GM18520 (cell line): ENCODE data around the gene SHE.

Source experiments
- ATAC-seq: cut with Tn5 transposase; IDR thresholded peaks from one replicate; pipeline ENCODE4 v1.9.1; 2021; ENCODE audit not compliant: unreplicated experiment

The SHE gene

GRCh38 chr1:154453161-154453560, 49.1 kb downstream of the SHE start:
- ATAC-seq: no peak

GRCh38 chr1:154448331-154448811, 53.8 kb downstream of the SHE start:
- ATAC-seq: no peak

- ATAC-seq: no peak
These were observed 55.4 kb downstream of the SHE start for GRCh38 chr1:154446789-154447188.

GRCh38 chr1:154446292-154446691, 55.9 kb downstream of the SHE start:
- ATAC-seq: no peak

GRCh38 chr1:154445040-154445472, 57.2 kb downstream of the SHE start:
- ATAC-seq: peak; percentile 43

- no peak for ATAC-seq
These were observed 58.8 kb downstream of the SHE start for GRCh38 chr1:154443274-154444013.

GRCh38 chr1:154442006-154442740, 60.0 kb downstream of the SHE start:
- ATAC-seq: no peak

GRCh38 chr1:154441241-154441888, 60.8 kb downstream of the SHE start:
- ATAC-seq: no peak

GRCh38 chr1:154440036-154440804, 62.0 kb downstream of the SHE start:
- ATAC-seq: no peak

GRCh38 chr1:154436433-154436832, 65.8 kb downstream of the SHE start:
- ATAC-seq: no peak

- no peak for ATAC-seq
These were observed 66.5 kb downstream of the SHE start for GRCh38 chr1:154435599-154436200.

GRCh38 chr1:154434346-154435085, 67.7 kb downstream of the SHE start:
- no peak for ATAC-seq

- no peak for ATAC-seq
These were observed 68.9 kb downstream of the SHE start for GRCh38 chr1:154433161-154433764.

GRCh38 chr1:154431586-154432373, 70.4 kb downstream of the SHE start:
- ATAC-seq: no peak

GRCh38 chr1:154430903-154431302, 71.3 kb downstream of the SHE start:
- ATAC-seq: no peak

- no peak for ATAC-seq
These were observed 72.2 kb downstream of the SHE start for GRCh38 chr1:154429841-154430611.
